T follicular helper cell (primary cell): ENCODE data around the gene SLC10A7.

Experiments used
- DNase-seq: peaks from one replicate; pipeline ENCODE4 v3.0.0-alpha.2; 2020; ENCODE audit warnings: low read depth

Gene SLC10A7

GRCh38 chr4:146211440-146211839, 310.3 kb downstream of the SLC10A7 start:
- no peak for DNase-seq

GRCh38 chr4:146210890-146211289, 310.9 kb downstream of the SLC10A7 start:
- DNase-seq = no peak

- DNase-seq = no peak
Measured at GRCh38 chr4:146207410-146207809, 314.3 kb downstream of the SLC10A7 start.
